GM18505 (cell line): ENCODE results near the gene LIME1.

Experiments
- ATAC-seq: cut with Tn5 transposase; IDR thresholded peaks from one replicate; pipeline ENCODE4 v1.9.1; 2021; ENCODE audit not compliant: unreplicated experiment
- POLR2A ChIP-seq: IDR thresholded peaks from 4 replicates; pipeline ENCODE4 v1.6.1; 2011; ENCODE audit warnings: borderline replicate concordance; ENCODE audit not compliant: insufficient read depth, insufficient read length; ENCODE audit errors: extremely low read depth

LIME1 gene

GRCh38 chr20:63735859-63736718 is at the start of gene LIME1:
Gene LIME1, plus strand, starts transcription at chr20:63736664. Its CDS starts 886 bp downstream, at chr20:63737550.
- no peak for ATAC-seq
- peak; percentile 42 for TF ChIP-seq POLR2A

GRCh38 chr20:63687419-63688178 is 48.9 kb upstream of the LIME1 start:
- no peak for ATAC-seq
- TF ChIP-seq POLR2A = no peak

GRCh38 chr20:63688228-63689045 is 48.0 kb upstream of the LIME1 start:
- TF ChIP-seq POLR2A = no peak
- ATAC-seq = no peak

GRCh38 chr20:63689046-63690002 is 47.1 kb upstream of the LIME1 start:
- ATAC-seq = no peak
- no peak for TF ChIP-seq POLR2A

- no peak for TF ChIP-seq POLR2A
- ATAC-seq = no peak
Measured at GRCh38 chr20:63690003-63690897, 46.2 kb upstream of the LIME1 start.

- ATAC-seq = no peak
- no peak for TF ChIP-seq POLR2A
Measured at GRCh38 chr20:63690898-63691710, 45.4 kb upstream of the LIME1 start.

- no peak for ATAC-seq
- no peak for TF ChIP-seq POLR2A
Measured at GRCh38 chr20:63691711-63692435, 44.6 kb upstream of the LIME1 start.

- ATAC-seq = no peak
- no peak for TF ChIP-seq POLR2A
Measured at GRCh38 chr20:63692436-63693082, 43.9 kb upstream of the LIME1 start.

GRCh38 chr20:63693083-63693732 is 43.3 kb upstream of the LIME1 start:
- no peak for ATAC-seq
- no peak for TF ChIP-seq POLR2A
